HEK293T (cell line): ENCODE measurements around the gene JADE3.

ENCODE experiments used
- ARNT ChIP-seq: fragments of 450-650 bp; IDR thresholded peaks from 2 replicates; pipeline ENCODE4 v1.6.1; 2017; ENCODE audit warnings: mild to moderate bottlenecking
- CTBP1 ChIP-seq: fragments of 450-650 bp; IDR thresholded peaks from 2 replicates; pipeline ENCODE4 v1.6.1; 2016; ENCODE audit warnings: borderline replicate concordance
- ELF4 ChIP-seq: fragments of 450-650 bp; IDR thresholded peaks from 2 replicates; pipeline ENCODE4 v1.6.1; 2017; ENCODE audit warnings: antibody characterized with exemption
- FOXA1 ChIP-seq: fragments of 450-650 bp; IDR thresholded peaks from 2 replicates; pipeline ENCODE4 v1.6.1; 2016; ENCODE audit warnings: mild to moderate bottlenecking
- FOXM1 ChIP-seq: fragments of 450-650 bp; IDR thresholded peaks from 2 replicates; pipeline ENCODE4 v1.6.1; 2017; ENCODE audit warnings: mild to moderate bottlenecking, borderline replicate concordance
- HDGF ChIP-seq: fragments of 450-650 bp; IDR thresholded peaks from 2 replicates; pipeline ENCODE4 v1.6.1; 2017; ENCODE audit warnings: antibody characterized with exemption, borderline replicate concordance
- L3MBTL2 ChIP-seq: fragments of 450-650 bp; conservative IDR thresholded peaks from 2 replicates; pipeline ENCODE4 v1.6.1; 2016; ENCODE audit warnings: mild to moderate bottlenecking
- LEF1 ChIP-seq: fragments of 450-650 bp; IDR thresholded peaks from 2 replicates; pipeline ENCODE4 v1.6.1; 2017; ENCODE audit warnings: mild to moderate bottlenecking, borderline replicate concordance
- NFRKB ChIP-seq: fragments of 450-650 bp; IDR thresholded peaks from 2 replicates; pipeline ENCODE4 v1.6.1; 2016; ENCODE audit warnings: mild to moderate bottlenecking, moderate library complexity
- PKNOX1 ChIP-seq: fragments of 450-650 bp; IDR thresholded peaks from 2 replicates; pipeline ENCODE4 v1.6.1; 2016
- SP1 ChIP-seq: fragments of 450-650 bp; IDR thresholded peaks from 2 replicates; pipeline ENCODE4 v1.6.1; 2017
- SUZ12 ChIP-seq: fragments of 450-650 bp; IDR thresholded peaks from 2 replicates; pipeline ENCODE4 v1.6.1; 2016; ENCODE audit warnings: mild to moderate bottlenecking
- TARDBP ChIP-seq: fragments of 450-650 bp; IDR thresholded peaks from 2 replicates; pipeline ENCODE4 v1.6.1; 2016
- ZNF384 ChIP-seq: fragments of 450-650 bp; IDR thresholded peaks from 2 replicates; pipeline ENCODE4 v1.6.1; 2016

GRCh38 chrX:46941341-46941740 is 29.1 kb downstream of the JADE3 start:
- TF ChIP-seq HDGF (no peak), NFRKB (no peak), SUZ12 (no peak), ELF4 (no peak), PKNOX1 (no peak), SP1 (no peak), FOXM1 (no peak), ARNT (no peak), ZNF384 (no peak), LEF1 (no peak), CTBP1 (no peak), L3MBTL2 (no peak), TARDBP (no peak), FOXA1 (no peak)
